Measurements from ENCODE around the gene PFDN1.

- TF ChIP-seq CTCF (IDR thresholded peaks at IDR 0.05; ENCODE audit: low read length) (no peak), EZH2 (IDR thresholded peaks at IDR 0.05; ENCODE audit: borderline replicate concordance, low read length) (no peak)
Observed at GRCh38 chr5:140262839-140263238, 40.1 kb downstream of the PFDN1 start.
